ENCODE results near the gene RAB36.

RAB36 gene

DNA sequence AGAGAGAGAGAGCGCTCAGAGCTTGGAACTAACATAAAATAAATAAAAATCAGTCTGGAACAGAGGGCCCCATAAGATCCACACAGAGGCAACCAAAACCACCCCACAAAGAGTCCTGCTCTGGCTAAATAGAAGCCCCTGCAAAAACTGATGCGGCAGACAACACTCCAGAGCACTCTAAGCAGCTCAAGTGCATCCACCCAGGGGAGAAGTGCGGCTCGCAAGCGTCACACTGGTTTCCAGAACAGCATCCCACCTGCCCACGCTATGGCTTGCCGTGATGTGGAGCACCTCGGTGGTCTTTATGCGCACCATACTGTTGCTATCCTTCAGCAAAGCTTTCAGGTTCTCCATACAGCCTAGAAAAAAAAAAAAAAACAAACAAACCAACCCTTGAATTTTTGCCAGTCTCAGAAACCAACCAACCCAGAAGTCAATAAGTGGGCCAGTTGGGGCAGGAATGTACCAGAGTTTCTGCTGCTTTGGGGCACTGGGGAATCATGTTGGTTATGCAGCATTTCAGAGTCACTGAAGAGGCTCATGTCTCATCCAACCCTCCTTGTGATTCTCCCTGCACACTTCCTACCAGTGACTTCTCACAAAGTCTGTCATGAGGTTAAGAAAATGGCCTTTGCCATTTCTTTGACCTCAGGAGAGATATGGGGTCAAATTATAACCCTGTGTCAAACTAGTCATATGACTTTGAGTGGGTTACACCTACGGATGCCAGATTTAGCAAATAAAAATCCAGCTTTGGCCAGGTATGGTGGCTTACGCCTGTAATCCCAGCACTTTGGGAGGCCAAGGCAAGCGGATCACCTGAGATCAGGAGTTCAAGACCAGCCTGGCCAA, 6.5 kb upstream of the RAB36 start:
- TF ChIP-seq, protein P1, sequence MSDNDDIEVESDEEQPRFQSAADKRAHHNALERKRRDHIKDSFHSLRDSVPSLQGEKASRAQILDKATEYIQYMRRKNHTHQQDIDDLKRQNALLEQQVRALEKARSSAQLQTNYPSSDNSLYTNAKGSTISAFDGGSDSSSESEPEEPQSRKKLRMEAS (IDR thresholded peaks at IDR 0.05): no peak

DNA sequence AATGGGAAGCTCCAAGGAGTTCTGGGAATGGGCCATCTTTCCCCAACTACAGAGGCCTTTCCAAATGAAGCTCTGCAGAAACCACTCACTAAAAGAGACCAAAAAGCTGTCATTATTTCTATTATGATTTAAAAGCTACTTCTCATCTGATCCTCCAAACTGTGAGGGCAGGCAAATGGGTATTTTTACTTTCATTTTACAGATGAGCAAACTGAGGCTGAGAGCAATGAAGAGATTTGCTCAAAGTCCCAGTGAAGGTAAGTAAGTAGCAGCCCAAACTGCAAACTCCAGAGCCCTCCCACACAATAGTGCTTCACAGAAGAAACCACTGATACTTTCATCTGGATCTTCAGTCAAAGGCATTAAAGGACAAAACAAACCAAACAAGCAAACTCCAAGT, 4.9 kb upstream of the RAB36 start:
- TF ChIP-seq TEAD4 (IDR thresholded peaks at IDR 0.05) (no peak), ZBTB7A (IDR thresholded peaks at IDR 0.05; ENCODE audit: low read depth) (no peak), EP300 (IDR thresholded peaks at IDR 0.05; ENCODE audit: borderline replicate concordance) (no peak), TCF12 (IDR thresholded peaks at IDR 0.05; ENCODE audit: low read depth) (no peak), TAF1 (IDR thresholded peaks at IDR 0.05; ENCODE audit: low read depth) (no peak)
- TF ChIP-seq, protein P2, sequence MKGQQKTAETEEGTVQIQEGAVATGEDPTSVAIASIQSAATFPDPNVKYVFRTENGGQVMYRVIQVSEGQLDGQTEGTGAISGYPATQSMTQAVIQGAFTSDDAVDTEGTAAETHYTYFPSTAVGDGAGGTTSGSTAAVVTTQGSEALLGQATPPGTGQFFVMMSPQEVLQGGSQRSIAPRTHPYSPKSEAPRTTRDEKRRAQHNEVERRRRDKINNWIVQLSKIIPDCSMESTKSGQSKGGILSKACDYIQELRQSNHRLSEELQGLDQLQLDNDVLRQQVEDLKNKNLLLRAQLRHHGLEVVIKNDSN (IDR thresholded peaks at IDR 0.05): no peak

DNA sequence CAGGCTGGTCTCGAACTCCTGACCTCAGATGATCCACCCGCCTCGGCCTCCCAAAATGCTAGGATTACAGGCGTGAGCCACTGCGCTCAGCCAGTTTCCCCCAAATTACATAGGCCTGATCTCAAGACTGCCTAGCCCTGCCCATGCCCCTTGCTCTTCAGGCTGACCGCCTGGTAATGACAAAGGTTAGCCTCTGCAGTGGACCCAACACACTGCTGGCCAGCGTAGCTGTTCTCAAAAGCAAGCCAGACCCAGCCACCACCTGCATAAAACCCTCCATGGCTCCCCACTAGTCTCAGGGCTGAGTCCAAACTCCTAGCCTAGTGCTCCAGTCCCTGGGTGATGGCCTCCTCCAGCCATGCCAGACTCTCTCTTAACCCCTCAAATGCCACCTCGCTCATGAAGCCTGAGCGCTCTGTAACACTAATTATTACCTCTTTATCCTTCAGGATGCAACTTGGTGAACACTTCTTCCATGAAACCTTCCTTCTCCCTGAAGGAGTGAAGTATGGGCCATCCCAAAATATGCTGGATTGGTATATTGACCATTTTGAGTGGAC, 2.7 kb upstream of the RAB36 start:
- TF ChIP-seq YY1 (IDR thresholded peaks at IDR 0.05; ENCODE audit: low read depth): no peak
- TF ChIP-seq, protein P2 (IDR thresholded peaks at IDR 0.05): no peak
- no peak for TF ChIP-seq CREB1 (IDR thresholded peaks at IDR 0.05; ENCODE audit: low read depth)
- no peak for TF ChIP-seq TCF12 (IDR thresholded peaks at IDR 0.05; ENCODE audit: low read depth)
- TF ChIP-seq ZBTB7A (IDR thresholded peaks at IDR 0.05; ENCODE audit: low read depth): no peak
- TF ChIP-seq CEBPB (IDR thresholded peaks at IDR 0.05): no peak
- no peak for TF ChIP-seq NFIC (IDR thresholded peaks at IDR 0.05)
- no peak for TF ChIP-seq TEAD4 (IDR thresholded peaks at IDR 0.05)
- no peak for TF ChIP-seq EGR1 (IDR thresholded peaks at IDR 0.05)
- TF ChIP-seq EP300 (IDR thresholded peaks at IDR 0.05; ENCODE audit: borderline replicate concordance): no peak
- TF ChIP-seq RAD21 (IDR thresholded peaks at IDR 0.05; ENCODE audit: low read depth): no peak
- no peak for TF ChIP-seq TAF1 (IDR thresholded peaks at IDR 0.05; ENCODE audit: low read depth)
- no peak for TF ChIP-seq FOXM1 (IDR thresholded peaks at IDR 0.05; ENCODE audit: borderline replicate concordance, low read depth)
- TF ChIP-seq, protein P3, sequence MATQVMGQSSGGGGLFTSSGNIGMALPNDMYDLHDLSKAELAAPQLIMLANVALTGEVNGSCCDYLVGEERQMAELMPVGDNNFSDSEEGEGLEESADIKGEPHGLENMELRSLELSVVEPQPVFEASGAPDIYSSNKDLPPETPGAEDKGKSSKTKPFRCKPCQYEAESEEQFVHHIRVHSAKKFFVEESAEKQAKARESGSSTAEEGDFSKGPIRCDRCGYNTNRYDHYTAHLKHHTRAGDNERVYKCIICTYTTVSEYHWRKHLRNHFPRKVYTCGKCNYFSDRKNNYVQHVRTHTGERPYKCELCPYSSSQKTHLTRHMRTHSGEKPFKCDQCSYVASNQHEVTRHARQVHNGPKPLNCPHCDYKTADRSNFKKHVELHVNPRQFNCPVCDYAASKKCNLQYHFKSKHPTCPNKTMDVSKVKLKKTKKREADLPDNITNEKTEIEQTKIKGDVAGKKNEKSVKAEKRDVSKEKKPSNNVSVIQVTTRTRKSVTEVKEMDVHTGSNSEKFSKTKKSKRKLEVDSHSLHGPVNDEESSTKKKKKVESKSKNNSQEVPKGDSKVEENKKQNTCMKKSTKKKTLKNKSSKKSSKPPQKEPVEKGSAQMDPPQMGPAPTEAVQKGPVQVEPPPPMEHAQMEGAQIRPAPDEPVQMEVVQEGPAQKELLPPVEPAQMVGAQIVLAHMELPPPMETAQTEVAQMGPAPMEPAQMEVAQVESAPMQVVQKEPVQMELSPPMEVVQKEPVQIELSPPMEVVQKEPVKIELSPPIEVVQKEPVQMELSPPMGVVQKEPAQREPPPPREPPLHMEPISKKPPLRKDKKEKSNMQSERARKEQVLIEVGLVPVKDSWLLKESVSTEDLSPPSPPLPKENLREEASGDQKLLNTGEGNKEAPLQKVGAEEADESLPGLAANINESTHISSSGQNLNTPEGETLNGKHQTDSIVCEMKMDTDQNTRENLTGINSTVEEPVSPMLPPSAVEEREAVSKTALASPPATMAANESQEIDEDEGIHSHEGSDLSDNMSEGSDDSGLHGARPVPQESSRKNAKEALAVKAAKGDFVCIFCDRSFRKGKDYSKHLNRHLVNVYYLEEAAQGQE (IDR thresholded peaks at IDR 0.05; ENCODE audit: low read depth): no peak
- TF ChIP-seq, protein P1 (IDR thresholded peaks at IDR 0.05): no peak

DNA sequence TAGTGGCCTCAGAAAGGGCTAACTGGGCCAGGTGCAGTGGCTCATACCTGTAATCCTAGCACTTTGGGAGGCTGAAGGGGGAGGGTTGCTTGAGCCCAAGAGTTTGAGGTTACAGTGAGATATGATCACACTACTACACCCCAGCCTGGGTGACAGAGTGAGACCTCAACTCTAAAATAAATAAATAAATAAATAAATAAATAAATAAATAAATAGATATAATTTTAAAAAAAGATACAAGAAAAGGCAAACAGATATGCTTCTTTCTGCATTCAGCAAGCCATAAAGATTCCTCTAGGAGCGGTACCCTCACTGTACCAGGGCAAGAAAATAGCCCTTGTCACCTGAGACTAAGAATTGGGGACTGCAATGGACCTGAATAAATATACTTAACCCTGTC, 2.2 kb upstream of the RAB36 start:
- TF ChIP-seq TAF1 (IDR thresholded peaks at IDR 0.05; ENCODE audit: low read depth) (no peak), EGR1 (IDR thresholded peaks at IDR 0.05) (no peak), CEBPB (IDR thresholded peaks at IDR 0.05) (no peak), RAD21 (IDR thresholded peaks at IDR 0.05; ENCODE audit: low read depth) (no peak), YY1 (IDR thresholded peaks at IDR 0.05; ENCODE audit: low read depth) (no peak), EP300 (IDR thresholded peaks at IDR 0.05; ENCODE audit: borderline replicate concordance) (no peak), CREB1 (IDR thresholded peaks at IDR 0.05; ENCODE audit: low read depth) (no peak), FOXM1 (IDR thresholded peaks at IDR 0.05; ENCODE audit: borderline replicate concordance, low read depth) (no peak), ZBTB7A (IDR thresholded peaks at IDR 0.05; ENCODE audit: low read depth) (no peak), NFIC (IDR thresholded peaks at IDR 0.05) (no peak), TCF12 (IDR thresholded peaks at IDR 0.05; ENCODE audit: low read depth) (no peak), TEAD4 (IDR thresholded peaks at IDR 0.05) (no peak)
- TF ChIP-seq, protein P2 (IDR thresholded peaks at IDR 0.05): no peak
- TF ChIP-seq, protein P1 (IDR thresholded peaks at IDR 0.05): no peak
- TF ChIP-seq, protein P3 (IDR thresholded peaks at IDR 0.05; ENCODE audit: low read depth): no peak

DNA sequence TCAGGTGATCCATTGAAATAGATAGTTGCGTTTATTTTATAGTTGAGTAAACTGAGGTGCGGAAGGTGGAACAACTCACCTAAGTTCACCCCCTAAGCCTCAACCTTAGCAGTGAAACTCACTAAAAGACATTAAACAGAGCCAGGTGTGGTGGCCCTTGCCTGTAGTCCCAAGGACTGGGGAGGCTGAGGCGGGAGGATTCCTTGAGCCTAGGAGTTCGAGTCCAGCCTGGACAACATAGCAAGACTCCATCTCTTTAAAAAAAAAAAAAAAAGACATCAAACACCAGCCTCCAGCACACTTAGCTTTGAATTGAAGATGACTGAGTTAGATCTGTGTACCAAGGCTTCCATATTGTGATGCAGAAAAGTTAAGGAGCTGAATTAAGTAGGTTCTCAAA, 845 bp upstream of the RAB36 start:
- TF ChIP-seq YY1 (IDR thresholded peaks at IDR 0.05; ENCODE audit: low read depth) (no peak), NFIC (IDR thresholded peaks at IDR 0.05) (no peak), EGR1 (IDR thresholded peaks at IDR 0.05) (no peak), EP300 (IDR thresholded peaks at IDR 0.05; ENCODE audit: borderline replicate concordance) (no peak), TAF1 (IDR thresholded peaks at IDR 0.05; ENCODE audit: low read depth) (no peak), TEAD4 (IDR thresholded peaks at IDR 0.05) (no peak), ZBTB7A (IDR thresholded peaks at IDR 0.05; ENCODE audit: low read depth) (no peak), FOXM1 (IDR thresholded peaks at IDR 0.05; ENCODE audit: borderline replicate concordance, low read depth) (no peak), CREB1 (IDR thresholded peaks at IDR 0.05; ENCODE audit: low read depth) (no peak), TCF12 (IDR thresholded peaks at IDR 0.05; ENCODE audit: low read depth) (no peak), CEBPB (IDR thresholded peaks at IDR 0.05) (no peak), RAD21 (IDR thresholded peaks at IDR 0.05; ENCODE audit: low read depth) (no peak)
- TF ChIP-seq, protein P1 (IDR thresholded peaks at IDR 0.05): no peak
- TF ChIP-seq, protein P3 (IDR thresholded peaks at IDR 0.05; ENCODE audit: low read depth): no peak
- TF ChIP-seq, protein P2 (IDR thresholded peaks at IDR 0.05): no peak
